ENCODE results near the gene FGF8. TPM values are rescaled to one million over a fixed set of nuclear protein-coding genes. Genes with fewer than 3 reads are reported as not detected.

Gene FGF8
- total and polyA plus RNA-seq, 2 experiments from 2014 or later, result not detected

DNA sequence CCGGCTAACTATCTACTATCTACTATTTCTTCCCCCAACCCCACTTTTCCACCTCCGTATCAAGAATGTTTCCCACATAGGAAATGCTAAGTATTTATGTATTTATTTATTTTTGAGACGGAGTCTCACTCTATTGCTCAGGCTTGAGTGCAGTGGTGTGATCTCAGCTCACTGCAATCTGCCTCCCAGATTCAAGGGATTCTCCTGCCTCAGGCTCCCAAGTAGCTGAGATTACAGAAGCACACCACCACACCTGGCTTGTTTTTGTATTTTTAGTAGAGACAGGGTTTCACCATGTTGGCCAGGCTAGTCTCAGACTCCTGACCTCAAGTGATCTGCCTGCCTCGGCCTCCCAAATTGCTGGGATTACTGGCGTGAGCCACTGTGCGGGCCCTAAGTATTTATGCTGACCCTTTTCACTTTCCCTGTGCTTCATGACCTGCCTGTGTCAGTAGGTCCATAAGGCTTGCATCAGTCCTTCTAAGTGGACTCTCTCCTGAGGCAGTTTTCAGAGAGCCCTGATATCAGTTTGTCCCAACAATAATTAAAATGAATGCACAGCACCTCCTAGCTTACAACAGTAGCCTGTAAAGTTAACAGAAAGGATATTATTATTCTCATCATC lies 55.2 kb downstream of the FGF8 start:
- Histone ChIP-seq H3F3A (ENCODE audit: insufficient read depth) (no peaks in the 10 kb centered on the region), H3K4me3 (no peak overlapping the region), H3K9me3 (ENCODE audit: low read depth) (no peaks in the 10 kb centered on the region), H4K20me1 (ENCODE audit: insufficient read depth) (no peaks in the 10 kb centered on the region), H3K27me3 (replicated peaks; ENCODE audit: insufficient read depth) (peaks cover 29% of the 10 kb centered on the region; the same call in 1 of the 2 replicates), H3K4me1 (ENCODE audit: insufficient read depth) (no peaks in the 10 kb centered on the region), H3K9ac (no peak overlapping the region), H3K79me2 (ENCODE audit: insufficient read depth) (no peaks in the 10 kb centered on the region), H3K36me3 (ENCODE audit: low read depth) (no peaks in the 10 kb centered on the region), H3K4me2 (ENCODE audit: unreplicated experiment) (no peak overlapping the region), H3K9me2 (ENCODE audit: insufficient read depth) (no peaks in the 10 kb centered on the region), H2AFZ (no peak overlapping the region), H3K27ac (no peak overlapping the region)
- no peak for DNase-seq
- 64 to 71% methylated on average over 6 of the region's 6 CpGs for WGBS, 2 experiments (ENCODE audit: low coverage in 1 of 2, low lambda C conversion rate in 2 of 2, missing lambda C conversion rate in 2 of 2)
- in situ Hi-C loops (cut with MboI), result no loop called here
- TF ChIP-seq EZH2phosphoT487 (IDR thresholded peaks at IDR 0.05; ENCODE audit: insufficient read depth, low read depth), result no peak
- TF ChIP-seq EZH2 (IDR thresholded peaks at IDR 0.05; ENCODE audit: insufficient read depth, poor library complexity, severe bottlenecking), result no peak

Other genes starting within 250 kb of the FGF8 start
- 8.5 and 13.1 TPM in 2 replicates for gene POLL, start 187.9 kb downstream of the FGF8 start, total RNA-seq (2014; rRNA removed; shearing (Covaris generic))
- 11.5 and 12.1 TPM in 2 replicates for gene POLL, start 187.9 kb downstream of the FGF8 start, polyA plus RNA-seq (2016; fragmentation: Nextera tagmentation; extraction: Ambion mirVana)
- 29.2 and 57.9 TPM in 2 replicates for gene DPCD, start 187.8 kb downstream of the FGF8 start, total RNA-seq (2014; rRNA removed; shearing (Covaris generic))
- gene DPCD, start 187.8 kb downstream of the FGF8 start, polyA plus RNA-seq (2016; fragmentation: Nextera tagmentation; extraction: Ambion mirVana), result 59.9 and 65.6 TPM in 2 replicates
- 18.7 and 26.8 TPM in 2 replicates for gene FBXW4, start 80.9 kb downstream of the FGF8 start, total RNA-seq (2014; rRNA removed; shearing (Covaris generic))
- gene FBXW4, start 80.9 kb downstream of the FGF8 start, polyA plus RNA-seq (2016; fragmentation: Nextera tagmentation; extraction: Ambion mirVana), result 3.5 and 4.6 TPM in 2 replicates
- 62.0 and 69.6 TPM in 2 replicates for gene NPM3, start 7.3 kb upstream of the FGF8 start, total RNA-seq (2014; rRNA removed; shearing (Covaris generic))
- 2.9 and 4.1 TPM in 2 replicates for gene NPM3, start 7.3 kb upstream of the FGF8 start, polyA plus RNA-seq (2016; fragmentation: Nextera tagmentation; extraction: Ambion mirVana)
- gene OGA, start 42.3 kb upstream of the FGF8 start, total RNA-seq (2014; rRNA removed; shearing (Covaris generic)), result 73.6 and 78.0 TPM in 2 replicates
- gene OGA, start 42.3 kb upstream of the FGF8 start, polyA plus RNA-seq (2016; fragmentation: Nextera tagmentation; extraction: Ambion mirVana), result 35.2 and 42.5 TPM in 2 replicates
- 0.22 TPM in 1 of 2 replicates, not detected in the other for gene KCNIP2, start 67.7 kb upstream of the FGF8 start, total RNA-seq (2014; rRNA removed; shearing (Covaris generic))
- 0.15 and 0.24 TPM in 2 replicates for gene KCNIP2, start 67.7 kb upstream of the FGF8 start, polyA plus RNA-seq (2016; fragmentation: Nextera tagmentation; extraction: Ambion mirVana)